Measurements from ENCODE around the gene TCP10L.

Gene TCP10L

DNA sequence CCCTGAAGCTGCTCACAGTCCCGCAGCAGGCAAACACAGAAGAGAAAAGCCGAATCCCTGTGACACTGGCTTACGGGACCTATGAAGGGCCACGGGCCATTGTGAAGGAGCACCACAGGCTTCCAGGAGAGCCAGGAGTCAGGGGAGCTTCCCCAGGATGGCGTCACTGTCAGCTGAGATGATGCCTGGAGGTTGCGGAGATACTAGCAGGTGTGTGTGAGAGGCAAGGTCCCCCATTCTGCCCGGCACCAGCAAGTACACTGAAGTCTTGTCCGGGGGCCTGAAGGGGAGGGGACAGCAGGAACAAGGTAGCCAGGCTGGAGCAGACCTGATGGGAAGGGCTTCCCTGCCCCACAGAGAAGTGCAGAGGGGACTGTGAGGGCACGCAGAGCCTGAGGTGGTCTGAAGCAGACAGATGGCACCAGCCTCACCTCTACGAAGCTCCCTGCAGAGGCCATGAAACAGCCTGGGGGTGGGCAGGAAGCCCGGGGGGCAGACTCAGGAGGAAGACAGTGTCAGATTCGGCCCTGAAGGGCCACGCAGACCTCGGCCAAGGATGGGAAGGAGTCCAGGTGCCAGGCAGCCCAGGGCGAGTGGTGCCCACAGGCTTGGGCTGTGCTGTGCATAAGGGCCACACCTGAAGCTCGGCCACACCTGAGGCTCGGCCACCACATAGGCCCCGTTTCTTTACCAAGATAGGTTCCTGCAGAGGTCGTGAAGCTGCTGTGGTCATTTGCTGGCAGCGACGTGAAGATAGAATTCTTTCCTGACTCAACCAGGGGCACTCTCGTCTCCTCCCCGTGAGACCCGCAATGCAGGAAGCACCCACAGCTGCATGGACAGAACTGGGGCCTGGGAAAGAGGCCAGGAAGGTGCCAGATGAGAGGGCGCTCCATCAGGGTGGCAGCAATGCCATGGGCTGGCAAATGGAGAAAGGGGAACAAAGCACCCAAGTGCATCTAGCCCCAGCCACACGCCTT, 10.1 kb downstream of the TCP10L start:
- TF ChIP-seq, protein P1, sequence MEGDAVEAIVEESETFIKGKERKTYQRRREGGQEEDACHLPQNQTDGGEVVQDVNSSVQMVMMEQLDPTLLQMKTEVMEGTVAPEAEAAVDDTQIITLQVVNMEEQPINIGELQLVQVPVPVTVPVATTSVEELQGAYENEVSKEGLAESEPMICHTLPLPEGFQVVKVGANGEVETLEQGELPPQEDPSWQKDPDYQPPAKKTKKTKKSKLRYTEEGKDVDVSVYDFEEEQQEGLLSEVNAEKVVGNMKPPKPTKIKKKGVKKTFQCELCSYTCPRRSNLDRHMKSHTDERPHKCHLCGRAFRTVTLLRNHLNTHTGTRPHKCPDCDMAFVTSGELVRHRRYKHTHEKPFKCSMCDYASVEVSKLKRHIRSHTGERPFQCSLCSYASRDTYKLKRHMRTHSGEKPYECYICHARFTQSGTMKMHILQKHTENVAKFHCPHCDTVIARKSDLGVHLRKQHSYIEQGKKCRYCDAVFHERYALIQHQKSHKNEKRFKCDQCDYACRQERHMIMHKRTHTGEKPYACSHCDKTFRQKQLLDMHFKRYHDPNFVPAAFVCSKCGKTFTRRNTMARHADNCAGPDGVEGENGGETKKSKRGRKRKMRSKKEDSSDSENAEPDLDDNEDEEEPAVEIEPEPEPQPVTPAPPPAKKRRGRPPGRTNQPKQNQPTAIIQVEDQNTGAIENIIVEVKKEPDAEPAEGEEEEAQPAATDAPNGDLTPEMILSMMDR (IDR thresholded peaks at IDR 0.05; ENCODE audit: borderline replicate concordance, insufficient read depth, low read depth, low read length) = no peak
- no peak overlapping the region for H3K4me3 ChIP-seq (ENCODE audit: low read depth, low read length)

DNA sequence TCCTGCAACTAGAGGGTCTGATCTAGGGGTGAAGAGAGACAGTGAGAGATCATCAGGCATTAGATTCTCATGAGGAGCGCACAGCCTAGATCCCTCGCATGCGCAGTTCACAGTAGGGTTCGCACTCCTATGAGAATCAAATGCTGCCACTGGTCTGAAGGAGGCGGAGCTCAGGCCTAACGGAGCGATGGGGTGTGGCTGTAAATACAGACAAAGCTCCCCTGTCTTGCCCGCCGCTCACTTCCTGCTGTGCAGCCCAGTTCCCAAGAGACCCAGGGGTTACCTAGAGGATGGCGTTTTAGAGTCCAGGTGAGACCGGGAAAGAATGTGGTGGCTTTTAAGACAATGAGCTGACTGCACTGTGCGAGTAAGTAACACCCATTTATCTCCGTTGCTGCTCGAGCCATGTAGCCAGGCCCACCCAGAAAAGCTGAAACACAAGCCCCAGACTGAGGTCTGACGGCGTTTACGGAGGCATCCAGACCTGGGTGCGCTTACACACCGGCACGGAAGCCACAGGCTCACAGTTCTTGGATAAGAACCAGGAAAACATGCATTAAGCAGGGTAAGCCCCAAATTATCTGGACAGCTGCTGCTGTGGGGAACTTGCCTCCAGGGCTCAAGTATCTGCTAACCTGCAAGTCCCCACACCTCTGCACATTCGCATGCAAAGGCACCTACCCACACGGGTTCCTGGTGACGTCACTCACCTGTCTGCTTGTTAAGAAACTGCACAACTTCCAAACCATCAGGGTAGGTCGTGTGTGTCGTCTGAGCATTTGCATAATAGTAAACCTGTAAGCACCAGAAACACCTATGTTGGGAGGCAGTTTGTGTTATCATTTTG, 12.5 kb downstream of the TCP10L start:
- H3K4me3 ChIP-seq (ENCODE audit: low read depth, low read length) = no peak overlapping the region
- TF ChIP-seq, protein P1 (IDR thresholded peaks at IDR 0.05; ENCODE audit: borderline replicate concordance, insufficient read depth, low read depth, low read length) = no peak

DNA sequence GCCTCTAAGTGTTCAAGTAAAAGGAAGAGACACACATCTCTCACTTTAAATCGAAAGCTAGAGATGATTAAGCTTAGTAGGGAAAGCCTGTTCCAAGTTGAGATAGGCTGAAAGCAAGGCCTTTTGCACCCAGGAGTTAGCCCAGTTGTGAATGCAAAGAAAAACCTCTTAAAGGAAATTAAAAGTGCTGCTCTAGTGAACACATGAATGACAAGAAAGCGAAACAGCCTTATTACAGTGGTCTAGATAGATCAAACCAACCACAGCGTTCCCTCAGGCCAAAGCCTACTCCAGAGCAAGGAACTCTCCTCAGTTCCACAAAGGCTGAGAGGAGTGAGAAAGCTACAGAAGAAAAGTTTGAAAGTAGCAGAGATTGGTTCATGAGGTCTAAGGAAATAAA, 14.9 kb downstream of the TCP10L start:
- TF ChIP-seq, protein P1 (IDR thresholded peaks at IDR 0.05; ENCODE audit: borderline replicate concordance, insufficient read depth, low read depth, low read length) = no peak
- no peak overlapping the region for H3K4me3 ChIP-seq (ENCODE audit: low read depth, low read length)

DNA sequence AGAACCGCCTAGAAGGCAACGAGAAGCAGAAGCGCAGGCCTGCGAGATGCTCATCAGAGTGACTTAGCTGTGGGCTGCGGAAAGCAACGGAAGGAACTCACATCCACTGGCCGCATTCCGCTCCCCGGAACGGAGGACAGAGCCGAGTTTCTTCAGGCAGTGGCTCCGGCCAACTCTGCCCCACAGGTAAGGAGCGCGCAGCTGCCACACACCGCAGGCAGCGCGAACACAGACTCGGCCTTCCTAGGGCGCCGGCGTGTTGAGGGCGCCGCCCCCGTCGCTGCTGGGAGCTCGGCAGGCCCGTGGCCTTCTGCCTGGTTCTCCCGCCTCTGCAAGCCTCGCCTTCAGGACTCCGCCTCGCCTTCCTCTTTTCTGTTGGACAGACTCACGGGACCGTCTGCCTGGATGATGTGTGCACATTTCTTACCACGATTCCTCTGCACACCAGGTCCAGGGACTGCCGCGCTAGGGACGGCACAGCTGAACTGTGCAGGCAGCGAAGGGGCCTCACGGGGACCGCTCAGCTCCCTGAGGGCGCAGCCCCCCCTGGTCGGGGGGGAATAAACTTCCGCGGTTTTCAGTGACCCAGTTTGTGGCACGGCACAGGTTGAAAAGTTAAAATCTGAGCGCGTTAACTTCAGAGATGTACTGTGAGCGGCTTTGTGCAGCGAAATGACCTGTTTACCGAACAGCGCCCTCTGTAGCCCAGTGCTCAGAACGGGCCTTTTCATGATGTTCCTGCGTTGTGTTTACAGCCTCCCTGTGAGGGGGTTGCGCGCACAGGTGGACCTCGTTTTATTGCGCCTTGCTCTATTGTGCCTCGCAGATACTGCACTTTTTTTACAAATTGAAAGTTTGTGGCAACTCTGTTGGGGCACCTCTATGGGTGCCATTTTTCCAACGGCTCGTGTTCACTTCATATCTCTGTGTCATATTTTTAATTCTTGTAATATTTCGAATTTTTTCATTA, 15.8 kb downstream of the TCP10L start:
- peak overlapping the region; percentile 46 for H3K4me3 ChIP-seq (ENCODE audit: low read depth, low read length)
- TF ChIP-seq, protein P1 (IDR thresholded peaks at IDR 0.05; ENCODE audit: borderline replicate concordance, insufficient read depth, low read depth, low read length) = peak; percentile 86

DNA sequence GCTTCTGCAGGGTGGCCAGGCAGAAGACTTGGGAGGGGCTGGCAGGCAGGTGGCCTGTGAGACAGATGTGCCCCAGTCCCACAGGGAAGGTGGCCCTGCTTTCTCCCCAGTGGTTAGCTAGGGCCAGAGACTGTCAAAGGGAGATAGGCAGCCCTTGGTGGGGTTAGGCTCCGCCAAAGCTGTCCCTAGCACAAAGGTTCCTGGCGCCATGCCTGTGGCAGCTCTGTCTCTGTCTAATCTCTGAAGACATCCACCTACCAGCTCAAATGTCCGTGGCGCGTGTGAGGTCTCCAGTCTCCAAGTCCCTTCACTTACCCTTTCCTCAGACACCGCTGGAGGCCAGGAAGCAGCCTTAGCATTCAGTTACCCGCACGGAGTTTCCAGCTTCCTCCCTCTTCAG, 17.7 kb downstream of the TCP10L start:
- TF ChIP-seq, protein P1 (IDR thresholded peaks at IDR 0.05; ENCODE audit: borderline replicate concordance, insufficient read depth, low read depth, low read length) = no peak
- H3K4me3 ChIP-seq (ENCODE audit: low read depth, low read length) = no peak overlapping the region

DNA sequence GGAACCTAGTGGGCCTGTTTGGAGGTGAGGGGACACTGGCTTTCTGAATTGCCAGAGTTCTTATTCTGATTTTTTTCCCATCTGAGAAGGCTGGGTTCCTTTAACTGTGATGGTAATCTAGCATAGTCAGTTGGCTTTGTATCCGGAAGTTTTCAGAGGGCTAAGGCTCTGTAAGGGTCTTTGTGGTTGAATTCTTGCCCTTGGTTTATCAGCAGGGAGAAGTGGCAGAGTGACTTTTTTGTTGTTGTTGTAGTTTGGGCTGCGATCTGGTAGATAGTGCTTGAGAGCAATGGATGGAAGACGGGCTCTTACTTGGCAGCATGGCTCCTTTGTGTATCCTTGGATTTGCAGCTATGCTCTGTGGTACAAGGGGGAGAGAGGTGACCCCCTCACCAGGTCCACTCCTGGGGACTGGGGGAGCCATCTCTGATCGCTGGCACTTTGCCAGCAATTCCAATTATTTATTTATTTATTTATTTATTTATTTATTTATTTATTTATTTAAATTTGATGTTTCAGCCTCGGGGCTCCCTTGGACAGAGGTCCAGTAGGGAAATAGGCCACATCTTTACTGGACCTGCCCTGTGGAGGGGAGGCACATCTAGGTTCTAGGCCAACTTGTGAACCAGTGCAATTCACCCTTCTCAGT, 18.5 kb downstream of the TCP10L start:
- TF ChIP-seq, protein P1 (IDR thresholded peaks at IDR 0.05; ENCODE audit: borderline replicate concordance, insufficient read depth, low read depth, low read length) = no peak
- no peak overlapping the region for H3K4me3 ChIP-seq (ENCODE audit: low read depth, low read length)
